K562 (cell line): ENCODE results near the gene PLPP7. TPM values are rescaled to one million over a fixed set of nuclear protein-coding genes. Genes with fewer than 3 reads are reported as not detected.
"Not testable (repeated sequence)": the region's sequence is repeated elsewhere in the genome, so short reads cannot be mapped to it uniquely, and the experiment has no call there.

Experiments used
- ATAC-seq: fragments of 200-7000 bp; cut with Tn5 transposase; 3 replicates; pipeline ENCODE4 v1.9.1; 2020; ENCODE audit warnings: moderate library complexity
- BruUV-seq: library from RNA; stranded (reverse); fragments of 400-500 nt; replicated peaks from 2 replicates; lab custom pipeline; 2021; lab: Mats Ljungman, UMichigan
- CTCF ChIA-PET: fragments of 300-600 bp; formaldehyde crosslinking; extraction: SDS; loops from one replicate; lab custom pipeline; 2021; ENCODE audit warnings: low intra/inter-chr PET ratio; lab: Yijun Ruan, JAX
- POLR2A ChIA-PET: fragments of 300-600, 350-650 bp; sonication (Branson Sonifier 250); formaldehyde crosslinking; extraction: SDS; loops from one replicate; lab custom pipeline; 2021; ENCODE audit warnings: antibody characterized with exemption, inconsistent platforms; lab: Yijun Ruan, JAX
- DNase-seq, 4 experiments: peaks; one replicate each; pipeline versions ENCODE4 v3.0.0 to v3.0.0-alpha.2; 2011 to 2018; ENCODE audit warnings: low spot score in 3 of 4, mixed read lengths in 3 of 4; ENCODE audit errors: extremely low read depth in 1 of 4
- FAIRE-seq: peaks from 2 replicates; lab custom pipeline; 2011; peaks lifted over from hg19 to GRCh38; lab: Jason Lieb, UNC
- H2AFZ ChIP-seq: 2 replicates; pipeline ENCODE4 v1.6.0; 2011; ENCODE audit warnings: low read depth, low read length, control low read depth, inconsistent platforms
- H3K27ac ChIP-seq: fragments of 200-600 bp; 3 replicates; pipeline ENCODE4 v1.8.0; 2011; ENCODE audit warnings: low read depth, mild to moderate bottlenecking, control low read depth, inconsistent platforms, low read length, moderate library complexity, mixed read lengths; ENCODE audit errors: extremely low read depth
- H3K27me3 ChIP-seq, 2 experiments: fragments of 300-600 bp in 1 of 2; 2 replicates in 1 of 2; 3 replicates in 1 of 2; pipeline versions ENCODE4 v1.6.0 to v1.8.0; 2011; ENCODE audit warnings: inconsistent platforms in 2 of 2, low read length in 2 of 2, mild to moderate bottlenecking in 1 of 2, mixed read lengths in 1 of 2, moderate library complexity in 1 of 2; ENCODE audit not compliant: control insufficient read depth in 2 of 2, insufficient read depth in 2 of 2
- H3K36me3 ChIP-seq: fragments of 300-600 bp; 3 replicates; pipeline ENCODE4 v1.8.0; 2011; ENCODE audit warnings: mild to moderate bottlenecking, low read length, inconsistent platforms; ENCODE audit not compliant: control insufficient read depth, insufficient read depth
- H3K4me1 ChIP-seq, 2 experiments: fragments of 200-600 bp in 1 of 2; replicated peaks in 1 of 2; 2 replicates in 1 of 2; 3 replicates in 1 of 2; pipeline versions ENCODE4 v1.5.1 to v1.8.0; 2011; ENCODE audit warnings: inconsistent platforms in 2 of 2, low read length in 2 of 2, mild to moderate bottlenecking in 1 of 2, mixed read lengths in 1 of 2, moderate library complexity in 1 of 2; ENCODE audit not compliant: control insufficient read depth in 2 of 2, insufficient read depth in 2 of 2
- H3K4me2 ChIP-seq: 2 replicates; pipeline ENCODE4 v1.6.1; 2011; ENCODE audit warnings: low read length, control low read depth, inconsistent platforms, mixed read lengths; ENCODE audit not compliant: insufficient read depth
- H3K4me3 ChIP-seq: fragments of 200-600 bp; sonication (generic), shearing (Covaris generic); 2 replicates; pipeline ENCODE4 v1.5.1; 2016; ENCODE audit warnings: control low read depth, inconsistent platforms
- H3K79me2 ChIP-seq: fragments of 200-600 bp; 3 replicates; pipeline ENCODE4 v1.8.0; 2011; ENCODE audit warnings: low read length, inconsistent platforms; ENCODE audit not compliant: control insufficient read depth, insufficient read depth
- H3K9ac ChIP-seq, 2 experiments: 2 replicates each; pipeline versions ENCODE4 v1.6.0 to v1.6.1; 2011; ENCODE audit warnings: low read depth in 2 of 2, low read length in 2 of 2, control low read depth in 1 of 2, inconsistent platforms in 1 of 2, mild to moderate bottlenecking in 1 of 2, mixed read lengths in 1 of 2; ENCODE audit not compliant: insufficient read depth in 1 of 2
- H3K9me1 ChIP-seq: one replicate; pipeline ENCODE4 v1.6.0; 2011; ENCODE audit warnings: inconsistent platforms, mild to moderate bottlenecking, low read length, moderate library complexity; ENCODE audit not compliant: control insufficient read depth, insufficient read depth
- H3K9me3 ChIP-seq: replicated peaks from 2 replicates; pipeline ENCODE4 v1.5.1; 2011; ENCODE audit warnings: low read depth, low read length, inconsistent platforms; ENCODE audit not compliant: control insufficient read depth, insufficient read depth
- H4K20me1 ChIP-seq: replicated peaks from 2 replicates; pipeline ENCODE4 v1.6.1; 2011; ENCODE audit warnings: low read length, inconsistent platforms, mixed read lengths; ENCODE audit not compliant: control insufficient read depth, insufficient read depth
- E2F1 ChIP-seq: sonication (generic); formaldehyde crosslinking; IDR thresholded peaks from 2 replicates; pipeline ENCODE4 v1.8.1; 2023; ENCODE audit warnings: mild to moderate bottlenecking, missing genetic modification reagents, moderate library complexity
- HMGXB4 ChIP-seq: sonication (generic); formaldehyde crosslinking; IDR thresholded peaks from 2 replicates; pipeline ENCODE4 v1.8.1; 2023; ENCODE audit warnings: mild to moderate bottlenecking, missing genetic modification reagents
- WGBS: fragments of 100-300 bp; shearing (Covaris generic); methylation state at CpG from one replicate; pipeline ENCODE4 v1.1.6; 2016; ENCODE audit warnings: low coverage, mixed read lengths; ENCODE audit not compliant: insufficient coverage; ENCODE audit errors: missing lambda C conversion rate; 5-methylcytosine and 5-hydroxymethylcytosine counted together
- in situ Hi-C: fragments of 300-500 bp; cut with MboI; formaldehyde crosslinking; loops from 4 replicates; pipeline ENCODE4 v1.15.0; 2018; ENCODE audit warnings: inconsistent platforms, mixed read lengths
- intact Hi-C: fragments of 100-400 bp; cut with micrococcal nuclease; formaldehyde crosslinking; loops from 2 replicates; pipeline ENCODE4 v1.14.2; 2022
- polyA plus RNA-seq, 8 experiments: library from polyadenylated mRNA; depleted of rRNA in 4 of 8; stranded (reverse) in 5 of 8; unstranded in 3 of 8; fragments of >200 nt; fragmentation: Nextera tagmentation in 2 of 8; fragmentation: Illumina TruSeq in 1 of 8; extraction: Ambion mirVana in 2 of 8; extraction: Trizol in 1 of 8; gene quantifications; 2 replicates each; pipeline versions ENCODE4 v1.2.1 to v1.2.3, GENCODE V29; 2011 to 2014; ENCODE audit warnings: inconsistent platforms in 1 of 8, missing spikeins in 1 of 8
- total RNA-seq, 7 experiments: library from RNA; depleted of rRNA in 6 of 7; stranded (reverse); fragments of >200 nt in 6 of 7; fragmentation: Illumina TruSeq in 2 of 7; extraction: Trizol in 2 of 7; gene quantifications; 2 replicates each; pipeline versions ENCODE4 v1.2.1 to v1.2.3, GENCODE V29; 2011 to 2021; ENCODE audit warnings: low replicate concordance in 1 of 7

PLPP7 gene
- total and polyA plus RNA-seq, 9 of the 15 experiments (the other 6 are each of a cell fraction or from before 2014, with no cell fraction given), result 0.09 to 0.93 (median 0.18) TPM; not detected in 4

GRCh38 chr9:131244331-131244730, 45.2 kb upstream of the PLPP7 start:
- CTCF ChIA-PET, H3K9ac ChIP-seq, DNase-seq, H3K9me1 ChIP-seq, H3K79me2 ChIP-seq, ATAC-seq, H3K36me3 ChIP-seq, H4K20me1 ChIP-seq, H3K4me1 ChIP-seq, FAIRE-seq, in situ Hi-C loops, H3K27ac ChIP-seq, H3K4me3 ChIP-seq, H2AFZ ChIP-seq, intact Hi-C loops, H3K4me2 ChIP-seq, BruUV-seq, H3K9me3 ChIP-seq, POLR2A ChIA-PET: not testable (repeated sequence)
- peaks cover 3 to 24% of the 10 kb centered on the region in 2 experiments; a peak in 4 of 5 replicates for H3K27me3 ChIP-seq
- 60% methylated on average over 5 of the region's 5 CpGs for WGBS
- peak; percentile 59; the same call in 1 of the 2 replicates for TF ChIP-seq HMGXB4
- TF ChIP-seq E2F1 (CRISPR knock-in tag), result 0 out of 2 replicates have a peak, but pooled peaks have one; percentile 3
